GM19043 (cell line): ENCODE measurements around the gene ZSCAN32.

Experiments used
- ATAC-seq: cut with Tn5 transposase; IDR thresholded peaks from one replicate; pipeline ENCODE4 v1.9.1; 2021; ENCODE audit warnings: low read depth; ENCODE audit not compliant: unreplicated experiment

The ZSCAN32 gene

GRCh38 chr16:3400779-3401688 lies at the start of gene ZSCAN32, which contains the start of gene ZNF174:
ZSCAN32 (minus strand) TSS chr16:3401004; CDS start chr16:3397557, 3,447 bp downstream.
ZNF174 (plus strand) TSS chr16:3401215; CDS start chr16:3402005, 790 bp downstream.
- peak; percentile 99 for ATAC-seq

DNA sequence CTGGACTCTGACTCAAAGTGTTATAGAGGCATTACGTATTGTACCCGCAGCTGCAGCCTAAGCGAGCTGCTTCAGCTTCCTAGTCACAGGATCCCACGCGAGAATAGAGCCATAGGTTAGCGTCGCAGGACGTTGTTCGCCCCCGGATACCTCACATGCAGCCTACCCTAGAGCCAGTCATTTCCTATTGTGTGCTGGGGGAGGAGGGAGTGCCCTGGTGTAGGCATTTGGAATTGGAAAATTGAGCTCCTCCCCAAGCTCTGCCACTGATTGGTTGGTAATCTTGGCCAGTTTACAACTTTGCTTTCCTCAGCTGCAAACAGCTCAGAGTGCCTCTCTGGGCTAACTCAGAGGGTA lies 43.2 kb upstream of the ZSCAN32 start:
- ATAC-seq = no peak

DNA sequence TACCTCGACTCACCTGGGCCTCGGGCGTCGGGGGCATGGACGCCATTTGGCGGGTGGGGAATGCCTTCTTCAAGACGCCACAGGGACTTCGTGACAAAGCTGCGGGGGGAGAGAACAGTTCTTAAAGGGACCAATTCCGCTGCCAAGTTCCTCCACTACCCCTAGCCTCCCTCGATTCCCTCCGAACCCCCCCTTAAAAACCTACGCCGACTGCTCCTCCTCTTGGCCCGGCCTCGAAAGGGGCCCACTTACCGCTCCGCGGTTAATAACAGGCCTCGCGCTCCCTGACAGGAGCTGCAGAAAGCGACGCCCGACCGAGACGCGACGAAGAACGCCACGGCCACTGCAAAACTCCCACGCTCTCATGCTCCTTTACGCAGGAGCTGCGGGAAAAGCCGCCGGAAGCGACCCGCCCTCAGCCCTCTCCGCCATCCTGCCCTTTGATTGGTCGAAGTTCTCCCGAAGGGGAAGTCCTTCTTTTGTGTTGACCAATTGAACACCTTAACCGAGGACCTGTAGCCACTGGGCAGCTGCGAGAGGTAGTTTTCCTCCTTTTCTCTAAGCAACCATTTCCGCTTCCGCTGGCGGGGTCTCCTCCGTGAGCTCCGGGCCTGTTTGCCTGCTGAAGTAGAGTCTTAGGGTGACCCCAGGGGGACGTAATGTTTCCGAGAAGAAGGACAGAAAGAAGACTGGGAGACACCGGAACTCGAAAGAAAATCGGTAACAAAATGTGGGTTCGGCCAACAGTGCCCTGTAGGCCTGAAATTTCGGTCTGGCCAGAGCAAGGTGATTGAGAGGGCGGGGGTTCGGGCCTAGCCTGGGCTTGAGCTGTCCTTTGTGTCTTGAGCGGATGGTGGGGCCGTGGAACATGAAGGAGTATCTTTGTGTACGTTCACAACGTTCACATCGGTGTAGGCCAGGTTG lies 42.6 kb upstream of the ZSCAN32 start, which contains the start of the genes NAA60 and ZNF597:
Gene NAA60, plus strand, starts transcription at position 573 of the 924 bp plus-strand sequence. CDS start 32,548 bp downstream, outside the sequence.
Gene ZNF597, minus strand, starts transcription at position 397 of the 924 bp plus-strand sequence. Its CDS starts 351 bp downstream, at position 46.
- ATAC-seq = peak; percentile 82

DNA sequence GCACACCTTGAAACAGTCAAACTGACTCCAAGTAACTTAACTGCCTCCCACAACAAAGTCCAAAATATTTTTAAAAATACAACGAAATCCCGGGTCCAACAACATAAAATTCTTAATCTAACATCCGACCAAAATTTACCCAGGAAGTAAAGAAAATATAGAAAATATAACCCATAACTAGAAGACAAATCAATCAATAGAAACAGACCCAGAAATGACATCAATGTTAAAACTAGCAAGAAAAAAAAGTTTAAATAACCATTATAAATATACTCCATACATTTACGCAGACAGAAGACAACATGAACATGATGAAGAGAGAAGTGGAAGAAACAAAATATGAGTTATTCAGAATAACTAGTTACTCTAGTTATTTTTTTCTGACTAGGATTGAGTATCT lies 38.8 kb upstream of the ZSCAN32 start:
- ATAC-seq = no peak

GRCh38 chr16:3434373-3434772 lies 33.6 kb upstream of the ZSCAN32 start:
- ATAC-seq = no peak

GRCh38 chr16:3431779-3432219 lies 31.0 kb upstream of the ZSCAN32 start:
- ATAC-seq = no peak

DNA sequence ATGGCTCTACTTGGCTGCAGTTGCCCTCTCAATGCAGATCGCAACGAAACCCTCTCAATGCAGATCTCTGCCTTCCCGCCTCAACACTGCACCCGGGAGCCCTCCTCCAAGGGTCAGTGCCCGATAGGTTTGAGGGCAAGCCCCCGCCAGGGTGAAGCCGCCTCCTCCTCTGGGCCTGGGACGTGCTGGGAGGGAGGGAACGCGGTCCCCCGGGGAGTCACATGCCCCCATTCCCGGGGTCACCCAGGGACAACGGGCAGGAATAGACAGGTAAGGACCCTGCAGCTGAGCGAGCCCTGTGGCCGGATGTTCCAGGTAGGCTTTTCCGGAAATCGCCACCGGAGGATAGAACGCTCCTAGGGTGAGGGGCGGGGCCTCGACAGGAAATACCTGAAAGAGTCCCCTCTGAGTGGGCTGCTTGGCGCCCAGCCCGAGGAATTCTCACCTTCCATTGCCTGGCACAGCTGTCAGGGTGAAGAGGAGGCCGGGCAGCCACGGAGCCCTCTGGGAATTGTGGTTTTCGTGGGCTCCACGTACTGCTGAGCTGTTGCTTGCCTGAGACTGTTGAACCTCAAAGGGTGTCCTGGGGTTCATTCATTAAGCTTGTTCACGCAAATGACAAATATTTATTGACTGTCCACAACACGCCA lies 13.1 kb upstream of the ZSCAN32 start:
- no peak for ATAC-seq

- no peak for ATAC-seq
Observed at GRCh38 chr16:3408561-3409197, 7.9 kb upstream of the ZSCAN32 start.

DNA sequence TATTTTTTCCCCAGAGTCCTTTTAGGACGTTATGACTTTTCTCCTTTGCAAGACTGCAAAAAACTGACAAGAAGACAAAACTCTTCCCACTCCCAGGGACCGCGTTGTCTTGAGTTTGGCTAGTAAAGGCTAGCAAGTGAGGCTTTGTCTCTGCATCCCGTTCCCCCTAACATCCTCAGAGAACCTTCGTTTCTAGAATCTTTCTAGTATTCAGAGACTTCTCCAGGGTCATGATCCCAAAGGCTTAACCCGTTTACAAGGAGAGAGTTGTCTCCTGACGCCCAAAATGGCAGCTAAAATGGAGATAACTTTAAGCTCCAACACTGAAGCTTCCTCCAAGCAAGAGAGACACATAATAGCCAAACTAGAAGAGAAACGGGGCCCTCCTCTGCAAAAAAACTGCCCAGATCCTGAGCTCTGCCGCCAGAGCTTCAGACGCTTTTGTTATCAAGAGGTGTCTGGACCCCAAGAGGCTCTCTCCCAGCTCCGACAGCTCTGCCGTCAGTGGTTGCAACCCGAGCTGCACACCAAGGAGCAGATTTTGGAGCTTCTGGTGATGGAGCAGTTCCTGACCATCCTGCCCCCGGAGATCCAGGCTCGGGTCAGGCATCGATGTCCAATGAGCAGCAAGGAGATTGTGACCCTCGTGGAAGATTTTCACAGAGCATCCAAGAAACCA lies 1.1 kb upstream of the ZSCAN32 start:
- ATAC-seq = no peak

DNA sequence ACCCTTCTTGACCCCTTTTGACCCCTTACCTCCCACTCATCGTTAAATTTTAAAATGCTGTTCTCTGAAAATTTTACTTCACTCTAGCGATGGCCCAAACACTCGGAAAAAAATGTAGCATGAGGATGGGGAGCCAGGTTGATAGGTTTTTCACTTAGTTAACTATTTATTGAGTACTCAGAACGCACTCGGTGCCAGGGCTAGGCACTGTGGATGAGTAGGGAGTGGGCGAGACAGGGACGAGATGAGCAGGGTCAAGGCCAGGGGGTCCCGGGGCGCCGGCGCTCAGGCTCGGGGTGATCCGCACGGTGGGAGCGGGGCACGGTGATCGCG lies 392 bp downstream of the ZSCAN32 start:
- ATAC-seq = peak; percentile 11

DNA sequence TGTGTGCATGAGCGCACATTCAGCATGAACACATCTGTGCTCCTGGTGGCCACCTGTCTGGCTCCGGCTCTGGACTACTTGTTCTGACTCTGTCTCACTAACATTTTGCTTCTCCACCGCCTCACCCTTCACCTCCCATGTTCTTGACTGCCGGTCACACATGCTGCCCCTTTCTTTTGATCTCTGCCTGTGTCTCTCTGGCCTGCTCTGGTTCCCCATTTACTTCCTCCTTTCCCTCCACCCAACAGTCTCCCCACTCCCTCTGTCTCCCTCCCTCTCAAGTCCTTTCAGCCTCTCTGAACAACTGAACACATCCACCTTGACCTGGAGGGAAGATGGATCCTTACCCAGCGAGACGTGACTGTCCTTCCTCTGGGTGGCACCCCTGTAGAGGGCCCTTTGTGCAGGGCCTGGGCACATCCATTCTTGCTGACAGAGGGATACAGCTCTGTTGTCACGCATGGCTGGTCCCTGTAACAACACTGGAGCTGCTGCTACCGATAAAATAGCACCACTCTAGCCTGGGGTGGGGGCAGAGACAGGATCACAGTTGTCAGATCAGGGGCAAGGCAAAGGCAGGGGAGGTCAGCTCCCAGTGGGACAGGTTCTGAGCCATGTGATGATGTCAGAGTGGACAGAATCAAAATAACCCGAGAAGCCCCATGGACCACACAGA lies 11.0 kb downstream of the ZSCAN32 start:
- no peak for ATAC-seq

DNA sequence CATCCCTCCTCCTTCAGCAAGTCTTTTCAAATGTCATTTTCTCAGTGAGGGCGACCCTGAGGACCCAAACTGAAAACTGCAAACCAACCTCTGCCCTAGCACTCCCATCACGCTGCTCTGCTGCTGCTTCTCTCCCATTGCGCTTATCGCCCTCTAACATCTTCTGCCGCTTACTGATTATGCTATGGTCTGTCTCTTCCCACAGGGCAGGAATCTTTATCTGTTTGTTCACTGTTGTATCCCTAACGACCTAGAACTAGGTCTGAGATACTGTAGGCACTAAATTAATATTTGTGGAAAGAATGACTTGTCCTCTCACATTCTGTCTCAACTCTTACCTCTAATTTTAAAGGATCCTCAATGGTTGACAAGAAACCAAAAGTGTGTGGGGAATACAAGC lies 12.5 kb downstream of the ZSCAN32 start:
- ATAC-seq = no peak

DNA sequence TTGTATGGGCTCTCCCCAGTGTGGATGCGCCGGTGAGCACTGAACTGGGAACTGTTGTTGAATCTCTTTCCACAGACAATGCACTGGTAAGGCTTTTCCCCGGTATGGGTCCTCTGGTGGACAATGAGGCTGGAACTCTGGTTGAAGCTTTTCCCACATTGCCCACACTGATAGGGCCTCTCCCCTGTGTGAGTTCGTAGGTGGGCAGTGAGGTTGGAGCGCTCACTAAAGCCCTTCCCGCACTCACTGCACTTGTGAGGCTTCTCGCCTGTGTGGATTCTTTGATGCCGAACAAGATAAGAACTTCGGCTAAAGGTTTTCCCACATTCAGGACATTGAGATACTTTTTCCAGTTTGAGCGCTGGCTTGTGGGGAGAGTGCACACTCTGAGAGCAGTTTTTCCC lies 17.8 kb downstream of the ZSCAN32 start:
- ATAC-seq = no peak

- ATAC-seq = no peak
Observed at GRCh38 chr16:3377917-3378316, 22.9 kb downstream of the ZSCAN32 start.

DNA sequence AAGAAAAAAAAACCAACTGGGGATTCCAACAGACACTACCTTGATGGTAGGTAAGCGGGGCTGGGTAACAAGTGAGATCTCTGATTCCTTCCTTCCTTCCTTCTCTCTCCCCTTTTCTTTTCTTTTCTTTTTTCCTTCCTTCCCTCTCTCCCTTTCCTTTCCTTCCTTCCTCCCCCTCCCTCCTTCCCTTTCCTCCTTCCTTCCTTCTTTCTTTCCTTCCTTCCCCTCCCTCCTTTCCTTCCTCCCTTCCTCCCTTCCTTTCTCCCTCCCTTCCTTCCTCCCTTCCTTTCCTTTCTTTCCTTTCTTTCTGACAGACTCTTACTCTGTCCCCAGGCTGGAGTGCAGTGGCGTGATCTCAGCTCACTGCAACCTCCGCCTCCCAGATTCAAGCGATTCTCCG lies 25.1 kb downstream of the ZSCAN32 start:
- ATAC-seq = no peak

GRCh38 chr16:3369073-3369472 lies 31.7 kb downstream of the ZSCAN32 start:
- ATAC-seq = no peak

DNA sequence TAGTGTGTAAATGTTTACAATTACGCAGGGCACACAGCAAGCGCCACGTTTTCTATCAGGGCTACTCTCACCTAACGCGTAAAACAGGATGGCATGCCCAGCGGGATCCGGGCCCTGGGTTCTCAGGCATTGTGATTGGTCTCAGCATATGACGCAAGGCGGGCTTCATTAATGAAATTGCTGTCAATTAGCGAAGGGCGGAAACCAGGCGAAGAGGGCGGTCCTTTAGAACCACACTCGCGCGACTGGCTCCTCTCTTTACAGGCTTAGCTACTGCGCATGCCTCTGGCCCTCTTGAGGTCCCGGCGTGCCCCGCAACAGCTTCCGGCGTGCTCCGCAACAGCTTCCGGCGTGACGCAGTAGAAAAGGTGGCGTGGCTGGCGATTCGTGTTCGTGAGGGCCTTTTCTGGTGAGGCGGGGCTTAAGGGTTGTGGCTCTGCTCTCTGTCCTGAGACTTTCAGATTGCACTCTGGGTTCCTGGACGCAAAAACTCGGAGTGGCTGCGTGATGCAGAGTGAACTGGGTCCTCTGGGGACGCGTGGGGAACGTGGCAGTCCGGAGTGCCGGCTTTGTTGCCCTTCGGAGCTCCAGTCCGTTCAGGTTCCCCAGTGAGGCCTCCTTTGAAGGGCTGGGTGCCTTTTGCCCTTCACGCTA lies 35.9 kb downstream of the ZSCAN32 start:
- peak; percentile 70 for ATAC-seq

DNA sequence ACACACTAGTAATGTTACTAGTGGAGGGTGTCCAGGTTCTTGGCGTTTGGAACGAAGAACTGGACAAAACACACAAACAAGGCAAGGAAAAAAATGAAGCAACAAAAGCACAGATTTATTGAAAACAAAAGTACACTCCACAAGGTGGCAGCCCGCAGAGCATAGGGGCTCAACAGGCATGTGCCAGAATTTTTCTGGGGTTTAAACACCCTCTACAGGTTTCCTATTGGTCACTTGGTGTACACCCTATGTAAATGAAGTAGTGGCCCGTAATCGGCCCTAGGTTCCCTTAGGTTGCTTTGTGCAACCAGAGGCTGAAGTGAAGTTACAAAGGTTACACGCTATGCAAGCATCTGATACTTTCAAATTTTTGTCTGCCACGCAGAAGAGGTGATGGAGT lies 37.0 kb downstream of the ZSCAN32 start:
- no peak for ATAC-seq
